ENCODE results near the gene KIF5A. TPM values are rescaled to one million over a fixed set of nuclear protein-coding genes. Genes with fewer than 3 reads are reported as not detected.

The KIF5A gene
- total and polyA plus RNA-seq, 2 donors (not counting 1 experiment from before 2014, with no cell fraction given), result 0.09 to 0.67 TPM

DNA sequence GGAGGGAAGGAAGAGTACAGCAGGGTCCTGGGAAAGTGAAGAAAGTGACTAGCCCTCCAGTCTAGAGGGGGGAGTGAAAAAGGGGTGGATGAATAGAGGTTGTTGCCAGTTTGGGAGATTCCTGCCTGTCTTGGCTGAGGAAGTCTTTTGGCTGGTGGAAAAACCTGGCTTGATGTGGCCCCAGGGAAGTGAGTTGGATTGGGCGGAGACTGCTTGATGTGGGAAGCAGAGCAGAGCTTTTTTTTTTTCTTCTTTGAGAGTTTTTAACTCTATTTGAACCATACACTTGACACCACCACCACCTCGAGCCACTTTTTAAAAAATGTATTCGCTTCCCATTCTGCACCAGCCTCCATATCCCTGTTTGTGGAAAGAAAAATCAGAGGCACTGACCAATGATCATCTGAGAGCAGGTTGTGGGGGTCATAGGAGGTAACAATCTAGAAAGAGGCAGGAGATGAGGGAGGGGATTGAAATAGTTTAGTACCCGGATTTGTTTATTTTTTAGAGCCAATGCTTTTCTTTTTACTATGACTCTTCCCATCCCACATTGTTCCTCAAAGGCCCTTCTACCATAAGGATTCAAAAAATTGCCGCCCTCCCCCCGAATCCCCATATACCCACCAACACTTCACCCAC lies 54.1 kb downstream of the KIF5A start:
- POLR2A ChIA-PET, result interaction anchor here (0.6 kb wide), 2 partner anchors 81 to 90 kb away, joined by 3 read pairs; no protein-coding TSS in a partner anchor
- Mint-ChIP-seq H3K27ac (peak overlapping the region; percentile 59), H3K4me1 (peaks cover 19% of the 10 kb centered on the region), H3K4me3 (peak overlapping the region; percentile 82), H3K27me3 (peaks cover 24% of the 10 kb centered on the region), H3K9me3 (ENCODE audit: insufficient read depth) (no peaks in the 10 kb centered on the region)
- intact Hi-C loops (cut with micrococcal nuclease), result no loop called here
- Histone ChIP-seq H3K9ac (ENCODE audit: low read length) (peak overlapping the region; percentile 65), H3K4me3 (ENCODE audit: control extremely low read depth in 1 of 5, extremely low read depth in 1 of 5, insufficient read depth in 1 of 5, low read depth in 2 of 5, low read length in 4 of 5) (peak overlapping the region in 3 of 5 experiments; percentile 38 to 62 (median 55)), H3K4me1 (ENCODE audit: control insufficient read depth in 2 of 2, insufficient read depth in 2 of 2, low read length in 2 of 2) (peaks cover 11% of the 10 kb centered on the region in 2 donors), H4K20me1 (ENCODE audit: control insufficient read depth, insufficient read depth, low read length, poor library complexity, severe bottlenecking) (no peaks in the 10 kb centered on the region), H3K79me2 (ENCODE audit: control insufficient read depth, insufficient read depth, low read length) (no peaks in the 10 kb centered on the region), H3K36me3 (replicated peaks in 1 of 2; ENCODE audit: control extremely low read depth in 1 of 2, control insufficient read depth in 1 of 2, extremely low read depth in 1 of 2, insufficient read depth in 2 of 2, low read length in 1 of 2) (peaks cover 5 to 29% of the 10 kb centered on the region in 2 experiments), H3K27me3 (replicated peaks in 1 of 4; ENCODE audit: control extremely low read depth in 1 of 4, control insufficient read depth in 3 of 4, insufficient read depth in 4 of 4, low read length in 3 of 4) (peaks cover 0 to 33% (median 11%) of the 10 kb centered on the region in 4 experiments), H3K27ac (ENCODE audit: low read length in 2 of 2) (no peak overlapping the region), H3K9me3 (ENCODE audit: control extremely low read depth in 1 of 3, control insufficient read depth in 2 of 3, insufficient read depth in 1 of 3, low read length in 2 of 3) (peaks cover 0 to 11% (median 0%) of the 10 kb centered on the region in 3 donors), H3K4me2 (replicated peaks; ENCODE audit: low read depth, low read length, poor library complexity, severe bottlenecking) (peak overlapping the region; percentile 88), H2AFZ (ENCODE audit: insufficient read depth, low read depth, low read length, poor library complexity, severe bottlenecking) (peak overlapping the region; percentile 79)
- ATAC-seq (ENCODE audit: low read depth), result no peak
- TF ChIP-seq EZH2 (IDR thresholded peaks at IDR 0.05; ENCODE audit: borderline replicate concordance, insufficient read depth, low read depth, low read length, poor library complexity, severe bottlenecking), result no peak
- TF ChIP-seq, protein P1, sequence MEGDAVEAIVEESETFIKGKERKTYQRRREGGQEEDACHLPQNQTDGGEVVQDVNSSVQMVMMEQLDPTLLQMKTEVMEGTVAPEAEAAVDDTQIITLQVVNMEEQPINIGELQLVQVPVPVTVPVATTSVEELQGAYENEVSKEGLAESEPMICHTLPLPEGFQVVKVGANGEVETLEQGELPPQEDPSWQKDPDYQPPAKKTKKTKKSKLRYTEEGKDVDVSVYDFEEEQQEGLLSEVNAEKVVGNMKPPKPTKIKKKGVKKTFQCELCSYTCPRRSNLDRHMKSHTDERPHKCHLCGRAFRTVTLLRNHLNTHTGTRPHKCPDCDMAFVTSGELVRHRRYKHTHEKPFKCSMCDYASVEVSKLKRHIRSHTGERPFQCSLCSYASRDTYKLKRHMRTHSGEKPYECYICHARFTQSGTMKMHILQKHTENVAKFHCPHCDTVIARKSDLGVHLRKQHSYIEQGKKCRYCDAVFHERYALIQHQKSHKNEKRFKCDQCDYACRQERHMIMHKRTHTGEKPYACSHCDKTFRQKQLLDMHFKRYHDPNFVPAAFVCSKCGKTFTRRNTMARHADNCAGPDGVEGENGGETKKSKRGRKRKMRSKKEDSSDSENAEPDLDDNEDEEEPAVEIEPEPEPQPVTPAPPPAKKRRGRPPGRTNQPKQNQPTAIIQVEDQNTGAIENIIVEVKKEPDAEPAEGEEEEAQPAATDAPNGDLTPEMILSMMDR (IDR thresholded peaks at IDR 0.05), result no peak
- no peak for DNase-seq
- WGBS (ENCODE audit: insufficient coverage), result no CpG with 5 or more reads among the region's 6 CpGs
- CTCF ChIA-PET, result interaction anchor here (0.7 to 1.5 kb wide), 5 partner anchors 11 to 25 kb away, joined by 3 to 5 read pairs (median 3); no protein-coding TSS in a partner anchor

DNA sequence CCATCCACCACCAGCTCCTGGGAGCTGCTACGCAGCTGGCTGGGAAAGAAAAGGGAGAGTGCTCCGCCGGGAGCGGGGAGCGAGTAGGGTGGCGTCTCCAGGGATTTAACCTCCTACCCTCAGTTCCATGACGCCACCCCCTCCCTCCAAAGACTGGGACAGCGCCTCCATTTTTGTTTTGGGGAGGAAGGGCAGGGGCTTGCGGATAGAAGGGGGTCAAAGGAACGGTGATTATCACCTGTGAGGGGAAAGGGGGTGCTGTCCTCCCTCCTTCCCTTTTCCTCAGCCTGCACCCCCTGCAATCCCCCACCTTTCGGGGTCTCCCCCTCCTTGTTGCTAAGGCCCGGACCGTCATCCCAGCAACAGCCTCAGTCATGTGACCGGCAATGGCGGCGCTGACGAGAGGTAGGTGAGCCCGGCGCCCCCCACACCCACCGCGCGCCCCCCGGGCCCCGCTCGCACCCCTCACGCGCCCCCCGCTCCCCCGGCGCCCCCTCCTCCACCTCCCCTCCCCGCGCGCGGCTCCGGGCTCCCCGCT lies 54.7 kb downstream of the KIF5A start, which contains the start of gene DTX3:
Gene DTX3, plus strand, starts transcription at position 371 of the 538 bp plus-strand sequence. CDS start 1,694 bp downstream, outside the sequence.
- POLR2A ChIA-PET, result interaction anchor here (0.6 kb wide), 1 partner anchor 90 kb away, joined by 3 read pairs; no protein-coding TSS in a partner anchor
- H3K36me3 ChIP-seq (replicated peaks in 1 of 2; ENCODE audit: control extremely low read depth in 1 of 2, control insufficient read depth in 1 of 2, extremely low read depth in 1 of 2, insufficient read depth in 2 of 2, low read length in 1 of 2), result peaks cover 5 to 23% of the 10 kb centered on the region in 2 experiments
- intact Hi-C loops (cut with micrococcal nuclease), result no loop called here
- peaks cover 0 to 11% (median 0%) of the 10 kb centered on the region in 3 donors for H3K9me3 ChIP-seq (ENCODE audit: control extremely low read depth in 1 of 3, control insufficient read depth in 2 of 3, insufficient read depth in 1 of 3, low read length in 2 of 3)
- peak within 1 kb of the TSS; percentile 82 for H3K4me3 Mint-ChIP-seq
- H3K9me3 Mint-ChIP-seq (ENCODE audit: insufficient read depth), result no peaks in the 10 kb centered on the region
- no peaks in the 10 kb centered on the region for H3K79me2 ChIP-seq (ENCODE audit: control insufficient read depth, insufficient read depth, low read length)
- no peak within 1 kb of the TSS for H3K27ac ChIP-seq (ENCODE audit: low read length in 2 of 2)
- peaks cover 0 to 39% (median 14%) of the 10 kb centered on the region in 4 experiments for H3K27me3 ChIP-seq (replicated peaks in 1 of 4; ENCODE audit: control extremely low read depth in 1 of 4, control insufficient read depth in 3 of 4, insufficient read depth in 4 of 4, low read length in 3 of 4)
- 2% methylated on average over 11 of the region's 36 CpGs for WGBS (ENCODE audit: insufficient coverage)
- CTCF ChIA-PET, result interaction anchor here (0.8 kb wide), 1 partner anchor 16 kb away, joined by 3 read pairs; no protein-coding TSS in a partner anchor
- peak within 1 kb of the TSS in 4 of 5 experiments; percentile 38 to 62 (median 52) for H3K4me3 ChIP-seq (ENCODE audit: control extremely low read depth in 1 of 5, extremely low read depth in 1 of 5, insufficient read depth in 1 of 5, low read depth in 2 of 5, low read length in 4 of 5)
- H3K27me3 Mint-ChIP-seq, result peaks cover 30% of the 10 kb centered on the region
- peak within 1 kb of the TSS; percentile 79 for H2AFZ ChIP-seq (ENCODE audit: insufficient read depth, low read depth, low read length, poor library complexity, severe bottlenecking)
- no peak for TF ChIP-seq EZH2 (IDR thresholded peaks at IDR 0.05; ENCODE audit: borderline replicate concordance, insufficient read depth, low read depth, low read length, poor library complexity, severe bottlenecking)
- TF ChIP-seq, protein P1 (IDR thresholded peaks at IDR 0.05), result no peak
- H3K27ac Mint-ChIP-seq, result peak within 1 kb of the TSS; percentile 59
- peak; percentile 41 for DNase-seq
- H3K4me1 Mint-ChIP-seq, result peaks cover 19% of the 10 kb centered on the region
- H3K9ac ChIP-seq (ENCODE audit: low read length), result peak within 1 kb of the TSS; percentile 65
- no peaks in the 10 kb centered on the region for H4K20me1 ChIP-seq (ENCODE audit: control insufficient read depth, insufficient read depth, low read length, poor library complexity, severe bottlenecking)
- peak within 1 kb of the TSS; percentile 88 for H3K4me2 ChIP-seq (replicated peaks; ENCODE audit: low read depth, low read length, poor library complexity, severe bottlenecking)
- peaks cover 11% of the 10 kb centered on the region in 2 donors for H3K4me1 ChIP-seq (ENCODE audit: control insufficient read depth in 2 of 2, insufficient read depth in 2 of 2, low read length in 2 of 2)
- ATAC-seq (ENCODE audit: low read depth), result peak; percentile 19
